Measurements from ENCODE around the gene ADCY10. TPM values are rescaled to one million over a fixed set of nuclear protein-coding genes. Genes with fewer than 3 reads are reported as not detected.

The ADCY10 gene
- total RNA-seq, 1 experiment from 2014 or later = 0.35 TPM

DNA sequence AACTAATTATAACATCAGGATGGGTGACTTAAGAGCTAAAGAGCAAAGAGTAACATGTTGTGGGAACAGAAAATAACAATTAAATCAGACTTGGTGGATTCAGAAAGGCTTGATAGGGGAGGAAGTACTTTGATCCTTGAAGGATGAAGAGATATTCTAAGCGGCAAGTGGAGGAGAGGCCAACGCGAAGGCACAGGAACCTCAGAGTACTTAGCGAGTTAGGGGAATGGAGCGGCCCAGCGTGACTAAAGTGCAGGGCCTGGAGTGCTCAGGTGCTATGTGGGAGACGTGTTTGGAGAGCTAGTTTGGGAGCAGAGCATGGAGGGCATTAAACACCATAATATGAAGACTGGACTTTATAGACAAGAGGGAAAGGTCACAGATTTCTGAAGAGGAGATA, 64.3 kb downstream of the ADCY10 start:
- Mint-ChIP-seq H3K9me3 (ENCODE audit: unreplicated experiment) (no peaks in the 10 kb centered on the region), H3K36me3 (ENCODE audit: insufficient read depth, unreplicated experiment) (no peaks in the 10 kb centered on the region), H3K27ac (ENCODE audit: low read depth, unreplicated experiment) (no peak overlapping the region), H3K4me3 (ENCODE audit: unreplicated experiment) (no peak overlapping the region), H3K4me1 (ENCODE audit: insufficient read depth, unreplicated experiment) (no peaks in the 10 kb centered on the region), H3K27me3 (ENCODE audit: insufficient read depth, unreplicated experiment) (no peaks in the 10 kb centered on the region)
- ChIA-PET CTCF (interaction anchor here (0.6 to 0.7 kb wide), 3 partner anchors 9 to 261 kb away, joined by 3 to 5 read pairs (median 4); no protein-coding TSS in a partner anchor), POLR2A (interaction anchor here (0.6 kb wide), 1 partner anchor 301 kb away, joined by 3 read pairs; no protein-coding TSS in a partner anchor)
- intact Hi-C loops (cut with micrococcal nuclease) = no loop called here
- DNase-seq (ENCODE audit: unreplicated experiment) = no peak
- no TSS peak for BruUV-seq (replicated peaks)
- TF ChIP-seq, protein P1, sequence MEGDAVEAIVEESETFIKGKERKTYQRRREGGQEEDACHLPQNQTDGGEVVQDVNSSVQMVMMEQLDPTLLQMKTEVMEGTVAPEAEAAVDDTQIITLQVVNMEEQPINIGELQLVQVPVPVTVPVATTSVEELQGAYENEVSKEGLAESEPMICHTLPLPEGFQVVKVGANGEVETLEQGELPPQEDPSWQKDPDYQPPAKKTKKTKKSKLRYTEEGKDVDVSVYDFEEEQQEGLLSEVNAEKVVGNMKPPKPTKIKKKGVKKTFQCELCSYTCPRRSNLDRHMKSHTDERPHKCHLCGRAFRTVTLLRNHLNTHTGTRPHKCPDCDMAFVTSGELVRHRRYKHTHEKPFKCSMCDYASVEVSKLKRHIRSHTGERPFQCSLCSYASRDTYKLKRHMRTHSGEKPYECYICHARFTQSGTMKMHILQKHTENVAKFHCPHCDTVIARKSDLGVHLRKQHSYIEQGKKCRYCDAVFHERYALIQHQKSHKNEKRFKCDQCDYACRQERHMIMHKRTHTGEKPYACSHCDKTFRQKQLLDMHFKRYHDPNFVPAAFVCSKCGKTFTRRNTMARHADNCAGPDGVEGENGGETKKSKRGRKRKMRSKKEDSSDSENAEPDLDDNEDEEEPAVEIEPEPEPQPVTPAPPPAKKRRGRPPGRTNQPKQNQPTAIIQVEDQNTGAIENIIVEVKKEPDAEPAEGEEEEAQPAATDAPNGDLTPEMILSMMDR (IDR thresholded peaks at IDR 0.05; ENCODE audit: unreplicated experiment) = no peak

DNA sequence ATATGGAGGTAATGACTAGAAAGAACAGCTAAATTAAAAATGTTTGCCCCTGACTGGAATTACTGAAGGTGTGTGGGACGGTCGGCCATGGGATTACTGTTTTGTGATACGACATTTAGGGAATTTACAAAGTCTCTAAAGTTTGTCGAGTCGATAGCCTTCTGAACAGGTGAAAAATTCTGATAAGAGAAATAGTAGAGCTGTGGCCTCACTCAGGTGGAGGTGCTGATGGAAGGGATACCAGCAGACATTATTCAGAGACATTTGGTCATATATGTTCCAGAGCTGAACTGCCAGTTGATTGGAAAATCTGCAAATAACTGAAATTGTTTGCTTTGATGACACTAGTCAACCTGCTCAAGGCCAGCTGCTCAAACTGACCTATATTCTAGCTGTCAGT, 71.1 kb downstream of the ADCY10 start:
- H3K27ac Mint-ChIP-seq (ENCODE audit: low read depth, unreplicated experiment) = no peak overlapping the region
- TF ChIP-seq, protein P1 (IDR thresholded peaks at IDR 0.05; ENCODE audit: unreplicated experiment) = no peak
- no peaks in the 10 kb centered on the region for H3K27me3 Mint-ChIP-seq (ENCODE audit: insufficient read depth, unreplicated experiment)
- H3K4me1 Mint-ChIP-seq (ENCODE audit: insufficient read depth, unreplicated experiment) = no peaks in the 10 kb centered on the region
- ChIA-PET POLR2A (interaction anchor here (1.1 to 1.4 kb wide), 2 partner anchors 13 to 46 kb away, joined by 3 to 4 read pairs; no protein-coding TSS in a partner anchor), CTCF (no interaction called here)
- intact Hi-C loops (cut with micrococcal nuclease) = no loop called here
- no peak for DNase-seq (ENCODE audit: unreplicated experiment)
- H3K36me3 Mint-ChIP-seq (ENCODE audit: insufficient read depth, unreplicated experiment) = no peaks in the 10 kb centered on the region
- no TSS peak for BruUV-seq (replicated peaks)
- H3K4me3 Mint-ChIP-seq (ENCODE audit: unreplicated experiment) = no peak overlapping the region
- H3K9me3 Mint-ChIP-seq (ENCODE audit: unreplicated experiment) = no peaks in the 10 kb centered on the region

DNA sequence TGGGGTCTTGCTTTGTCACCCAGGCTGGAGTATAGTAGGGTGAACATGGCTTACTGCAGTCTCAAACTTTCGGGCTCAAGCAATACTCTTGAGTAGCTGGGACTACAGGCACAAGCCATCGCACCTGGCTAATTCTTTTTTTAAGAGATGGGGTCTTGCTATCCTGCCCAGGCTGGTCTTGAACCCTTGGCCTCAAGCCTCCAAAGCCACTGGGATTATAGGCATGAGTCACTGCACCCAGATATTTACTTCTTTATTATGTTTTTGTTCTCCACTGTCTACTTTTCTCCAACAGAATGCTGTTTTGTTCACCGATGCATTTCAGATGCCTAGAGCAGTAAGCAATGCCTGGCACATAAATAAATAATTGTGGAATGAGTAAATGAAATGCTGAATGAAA, 72.4 kb downstream of the ADCY10 start:
- Mint-ChIP-seq H3K36me3 (ENCODE audit: insufficient read depth, unreplicated experiment) (no peaks in the 10 kb centered on the region), H3K9me3 (ENCODE audit: unreplicated experiment) (no peaks in the 10 kb centered on the region), H3K4me3 (ENCODE audit: unreplicated experiment) (no peak overlapping the region), H3K4me1 (ENCODE audit: insufficient read depth, unreplicated experiment) (no peaks in the 10 kb centered on the region), H3K27me3 (ENCODE audit: insufficient read depth, unreplicated experiment) (no peaks in the 10 kb centered on the region), H3K27ac (ENCODE audit: low read depth, unreplicated experiment) (no peak overlapping the region)
- TF ChIP-seq, protein P1 (IDR thresholded peaks at IDR 0.05; ENCODE audit: unreplicated experiment) = no peak
- intact Hi-C loops (cut with micrococcal nuclease) = no loop called here
- POLR2A ChIA-PET = interaction anchor here (1.4 kb wide), 1 partner anchor 12 kb away, joined by 3 read pairs; no protein-coding TSS in a partner anchor
- no TSS peak for BruUV-seq (replicated peaks)
- no peak for DNase-seq (ENCODE audit: unreplicated experiment)
- CTCF ChIA-PET = interaction anchor here (0.5 to 1.0 kb wide), 3 partner anchors 12 to 238 kb away, joined by 3 read pairs; no protein-coding TSS in a partner anchor

DNA sequence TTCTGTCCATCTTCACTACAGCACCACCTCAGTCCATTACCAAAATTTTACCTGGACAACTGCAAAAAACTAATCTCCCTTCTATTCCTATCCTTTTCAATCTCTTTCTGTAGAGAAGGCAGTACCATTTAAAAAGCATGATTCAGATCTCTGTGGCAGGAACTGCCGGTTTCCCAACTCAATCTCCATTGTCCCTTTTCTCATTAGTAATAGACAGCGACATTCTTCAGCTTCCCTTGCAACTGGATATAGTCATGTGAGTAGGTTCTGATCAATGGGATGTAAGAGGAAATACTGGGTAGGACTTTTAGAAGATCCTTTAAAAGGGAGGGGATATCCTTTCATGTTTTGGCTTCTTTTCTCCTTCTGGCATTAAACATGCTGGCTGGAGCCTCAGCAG, 74.9 kb downstream of the ADCY10 start:
- Mint-ChIP-seq H3K4me1 (ENCODE audit: insufficient read depth, unreplicated experiment) (no peaks in the 10 kb centered on the region), H3K27ac (ENCODE audit: low read depth, unreplicated experiment) (no peak overlapping the region), H3K4me3 (ENCODE audit: unreplicated experiment) (no peak overlapping the region), H3K27me3 (ENCODE audit: insufficient read depth, unreplicated experiment) (no peaks in the 10 kb centered on the region), H3K36me3 (ENCODE audit: insufficient read depth, unreplicated experiment) (peaks cover 4% of the 10 kb centered on the region), H3K9me3 (ENCODE audit: unreplicated experiment) (no peaks in the 10 kb centered on the region)
- ChIA-PET POLR2A (no interaction called here), CTCF (interaction anchor here (0.6 kb wide), 1 partner anchor 288 kb away, joined by 3 read pairs; no protein-coding TSS in a partner anchor)
- TF ChIP-seq, protein P1 (IDR thresholded peaks at IDR 0.05; ENCODE audit: unreplicated experiment) = no peak
- no peak for DNase-seq (ENCODE audit: unreplicated experiment)
- BruUV-seq (replicated peaks) = no TSS peak
- intact Hi-C loops (cut with micrococcal nuclease) = no loop called here
